Stimulated activated naive CD8-positive, alpha-beta T cell treated with anti-CD3 and anti-CD28 coated beads, Interleukin-15, amount 100 ng/mL, for 72 hours (primary cell): Measurements from ENCODE around the gene EYA4.
A peak's percentile ranks its signal among the peaks of the same experiment; 100 is the strongest.

ENCODE experiments used
- ATAC-seq: fragments of 150-1000 bp; cut with Tn5 transposase; 2 replicates; pipeline ENCODE4 v1.10.0; 2021; ENCODE audit warnings: mild to moderate bottlenecking, moderate library complexity
- DNase-seq, 2 donors: peaks; one replicate each; pipeline ENCODE4 v3.0.0; 2021 to 2022
- H3K27ac Mint-ChIP-seq, 2 donors: one replicate each; pipeline ENCODE4 v1.8.0; 2022; ENCODE audit warnings: mild to moderate bottlenecking in 2 of 2, mixed read lengths in 2 of 2, moderate library complexity in 2 of 2
- H3K27me3 Mint-ChIP-seq: one replicate; pipeline ENCODE4 v1.8.0; 2022; ENCODE audit warnings: mixed read lengths
- H3K4me1 Mint-ChIP-seq: one replicate; pipeline ENCODE4 v1.8.0; 2022; ENCODE audit warnings: mild to moderate bottlenecking, mixed read lengths
- H3K4me3 Mint-ChIP-seq, 2 donors: one replicate each; pipeline ENCODE4 v1.8.0; 2022; ENCODE audit warnings: mild to moderate bottlenecking in 2 of 2, mixed read lengths in 2 of 2, moderate library complexity in 1 of 2
- H3K9me3 Mint-ChIP-seq, 2 donors: one replicate each; pipeline ENCODE4 v1.8.0; 2022; ENCODE audit warnings: mixed read lengths in 2 of 2

The EYA4 gene

GRCh38 chr6:133348846-133349245 is 107.7 kb downstream of the EYA4 start:
- Mint-ChIP-seq H3K4me3 (no peak overlapping the region), H3K27ac (no peak overlapping the region), H3K9me3 (no peaks in the 10 kb centered on the region), H3K4me1 (no peaks in the 10 kb centered on the region), H3K27me3 (no peaks in the 10 kb centered on the region)
- DNase-seq (no peak), ATAC-seq (no peak)

GRCh38 chr6:133350928-133351327 is 109.8 kb downstream of the EYA4 start:
- no peak overlapping the region for H3K27ac Mint-ChIP-seq
- ATAC-seq (no peak), DNase-seq (no peak)
- no peak overlapping the region for H3K4me3 Mint-ChIP-seq
- H3K27me3 Mint-ChIP-seq = no peaks in the 10 kb centered on the region
- no peaks in the 10 kb centered on the region for H3K4me1 Mint-ChIP-seq
- no peaks in the 10 kb centered on the region for H3K9me3 Mint-ChIP-seq

GRCh38 chr6:133352046-133352445 is 110.9 kb downstream of the EYA4 start:
- DNase-seq = no peak
- no peaks in the 10 kb centered on the region for H3K27me3 Mint-ChIP-seq
- no peak overlapping the region for H3K27ac Mint-ChIP-seq
- H3K9me3 Mint-ChIP-seq = no peaks in the 10 kb centered on the region
- H3K4me3 Mint-ChIP-seq = no peak overlapping the region
- ATAC-seq = no peak
- no peaks in the 10 kb centered on the region for H3K4me1 Mint-ChIP-seq

GRCh38 chr6:133353061-133353460 is 111.9 kb downstream of the EYA4 start:
- Mint-ChIP-seq H3K4me1 (no peaks in the 10 kb centered on the region), H3K4me3 (no peak overlapping the region), H3K27me3 (no peaks in the 10 kb centered on the region), H3K9me3 (no peaks in the 10 kb centered on the region), H3K27ac (no peak overlapping the region)
- no peak for ATAC-seq
- no peak for DNase-seq

- ATAC-seq = no peak
Observed at GRCh38 chr6:133355922-133356321, 114.8 kb downstream of the EYA4 start.

DNA sequence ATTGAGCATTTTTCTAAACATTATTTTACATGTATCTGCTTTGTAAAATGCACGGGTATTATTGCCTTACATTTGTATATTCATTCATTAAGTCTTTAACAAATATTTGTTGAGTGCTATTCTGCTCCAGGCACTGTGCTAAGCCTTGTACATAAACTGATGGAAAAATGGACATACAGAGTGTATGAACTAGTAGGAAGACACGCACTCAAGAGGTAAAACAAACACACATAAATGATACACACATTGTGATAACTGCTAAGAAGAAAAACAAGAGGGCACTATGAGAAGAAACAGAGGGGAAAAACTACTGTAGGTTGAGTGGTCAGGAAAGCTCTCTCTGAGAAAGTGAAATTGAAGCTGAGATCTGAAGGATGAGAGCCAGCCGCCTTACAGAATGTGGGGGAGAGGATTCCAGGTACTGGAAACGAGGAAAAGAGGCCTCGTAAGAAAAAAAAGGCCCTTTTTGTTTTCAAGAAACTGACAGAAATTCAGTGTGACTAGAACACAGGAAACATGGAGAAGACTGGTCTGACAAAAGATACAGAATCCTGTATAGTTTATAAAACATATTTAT is 117.5 kb downstream of the EYA4 start:
- no peak for ATAC-seq
- no peak overlapping the region for H3K4me3 Mint-ChIP-seq

More at GRCh38 chr6:133355922-133356321, 114.8 kb downstream of the EYA4 start:
- H3K27me3 Mint-ChIP-seq = no peaks in the 10 kb centered on the region
- H3K4me1 Mint-ChIP-seq = no peaks in the 10 kb centered on the region
- H3K4me3 Mint-ChIP-seq = no peak overlapping the region
- no peaks in the 10 kb centered on the region for H3K9me3 Mint-ChIP-seq
- peak overlapping the region in 1 of 2 donors; percentile 23 for H3K27ac Mint-ChIP-seq
- no peak for DNase-seq

DNA sequence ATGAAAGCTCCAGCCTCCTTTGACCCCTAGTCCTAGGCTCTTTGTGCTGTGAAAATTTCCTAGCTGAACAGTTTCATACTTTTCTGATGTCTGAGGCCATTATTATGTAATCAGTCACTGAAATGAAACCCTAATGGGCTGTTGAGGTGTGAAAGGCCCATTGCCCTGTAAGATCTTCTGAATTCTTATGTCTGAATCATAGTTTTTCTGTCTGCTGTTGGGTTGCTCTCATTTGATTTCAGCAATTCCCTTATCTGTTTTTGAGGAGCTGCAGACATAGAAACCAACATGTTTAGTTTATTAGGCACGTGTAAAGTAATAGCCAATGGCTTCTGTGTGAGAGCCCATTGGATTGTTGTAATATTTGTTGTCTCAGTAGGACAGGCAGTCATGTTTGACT is 118.1 kb downstream of the EYA4 start:
- no peak for ATAC-seq
- no peak overlapping the region for H3K27ac Mint-ChIP-seq
- H3K4me1 Mint-ChIP-seq = no peaks in the 10 kb centered on the region
- H3K9me3 Mint-ChIP-seq = no peaks in the 10 kb centered on the region
- no peak for DNase-seq
- H3K27me3 Mint-ChIP-seq = no peaks in the 10 kb centered on the region
- no peak overlapping the region for H3K4me3 Mint-ChIP-seq

More for the DNA sequence above, 117.5 kb downstream of the EYA4 start:
- no peaks in the 10 kb centered on the region for H3K9me3 Mint-ChIP-seq
- DNase-seq = no peak
- H3K4me1 Mint-ChIP-seq = no peaks in the 10 kb centered on the region
- no peaks in the 10 kb centered on the region for H3K27me3 Mint-ChIP-seq
- no peak overlapping the region for H3K27ac Mint-ChIP-seq

GRCh38 chr6:133359760-133360159 is 118.6 kb downstream of the EYA4 start:
- no peaks in the 10 kb centered on the region for H3K4me1 Mint-ChIP-seq
- H3K27me3 Mint-ChIP-seq = no peaks in the 10 kb centered on the region
- no peak for DNase-seq
- H3K27ac Mint-ChIP-seq = no peak overlapping the region
- no peak for ATAC-seq
- no peaks in the 10 kb centered on the region for H3K9me3 Mint-ChIP-seq
- H3K4me3 Mint-ChIP-seq = no peak overlapping the region

DNA sequence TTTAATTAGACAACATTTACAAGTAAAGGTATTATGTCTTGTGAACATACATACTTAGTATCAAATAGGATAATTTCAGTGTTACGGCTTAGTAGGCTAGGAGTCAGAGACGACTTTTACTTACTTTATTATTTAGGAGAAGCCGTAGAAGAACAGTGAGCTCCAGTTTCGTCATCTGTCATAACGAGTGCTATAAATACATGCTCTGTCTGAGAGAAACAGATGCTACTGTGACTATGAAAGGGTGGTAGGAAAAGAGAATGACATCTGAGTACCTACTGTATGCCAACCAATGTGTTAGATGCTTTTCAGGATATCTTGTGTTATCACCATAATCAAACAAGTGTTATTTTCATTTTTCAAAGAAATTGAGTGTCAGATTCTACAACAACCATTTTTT is 119.0 kb downstream of the EYA4 start:
- Mint-ChIP-seq H3K9me3 (no peaks in the 10 kb centered on the region), H3K27me3 (no peaks in the 10 kb centered on the region), H3K4me1 (no peaks in the 10 kb centered on the region), H3K4me3 (no peak overlapping the region), H3K27ac (no peak overlapping the region)
- DNase-seq = no peak
- no peak for ATAC-seq

DNA sequence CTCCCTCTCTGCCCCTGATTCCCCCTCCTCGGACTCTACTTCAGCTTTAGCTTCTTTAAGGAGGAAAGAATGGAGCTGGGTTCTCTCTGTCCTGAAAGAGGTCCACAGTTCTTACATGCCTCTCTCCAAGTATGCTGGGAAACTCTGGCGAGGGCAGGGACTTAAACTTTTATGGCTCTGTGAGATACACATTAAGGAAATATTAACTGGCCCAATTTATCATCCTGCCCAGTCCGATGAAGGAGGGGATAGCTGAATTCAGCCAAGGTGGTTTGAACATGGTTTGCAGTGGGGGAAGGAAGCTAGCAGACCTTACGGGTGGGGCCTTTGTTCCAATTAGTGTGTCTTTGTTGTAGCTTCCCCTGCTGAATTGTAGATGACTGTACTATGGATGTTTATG is 121.7 kb downstream of the EYA4 start:
- Mint-ChIP-seq H3K4me1 (no peaks in the 10 kb centered on the region), H3K27me3 (no peaks in the 10 kb centered on the region), H3K27ac (no peak overlapping the region), H3K4me3 (no peak overlapping the region), H3K9me3 (no peaks in the 10 kb centered on the region)
- no peak for ATAC-seq
- DNase-seq = no peak

- ATAC-seq (no peak), DNase-seq (no peak)
- H3K4me3 Mint-ChIP-seq = no peak overlapping the region
- no peak overlapping the region for H3K27ac Mint-ChIP-seq
- no peaks in the 10 kb centered on the region for H3K4me1 Mint-ChIP-seq
- no peaks in the 10 kb centered on the region for H3K27me3 Mint-ChIP-seq
- no peaks in the 10 kb centered on the region for H3K9me3 Mint-ChIP-seq
Observed at GRCh38 chr6:133368664-133369063, 127.5 kb downstream of the EYA4 start.

DNA sequence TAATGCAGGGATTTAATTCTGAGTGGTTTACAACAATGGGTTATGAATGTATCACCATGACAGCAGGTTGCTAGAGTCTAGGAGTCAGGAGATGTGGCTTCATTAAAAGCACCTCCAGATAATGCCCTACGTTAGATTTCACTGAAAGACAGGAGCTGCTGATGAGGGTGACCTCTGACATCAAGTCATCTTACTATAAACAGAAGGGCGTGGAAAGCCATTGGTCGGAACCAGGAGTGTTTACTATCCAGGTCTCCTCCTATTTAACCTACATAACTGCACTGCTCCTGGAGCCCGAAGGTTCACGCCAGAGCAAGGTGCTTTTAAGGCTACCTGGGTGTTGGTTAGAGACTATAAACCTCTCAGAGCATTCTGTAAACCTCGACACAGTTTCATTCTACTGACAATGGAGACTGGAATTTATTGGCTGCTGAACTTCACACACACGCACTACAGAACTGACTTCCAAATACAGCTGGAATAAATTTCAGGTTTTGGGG is 128.7 kb downstream of the EYA4 start:
- no peaks in the 10 kb centered on the region for H3K9me3 Mint-ChIP-seq
- ATAC-seq = no peak
- H3K27ac Mint-ChIP-seq = no peak overlapping the region
- H3K4me1 Mint-ChIP-seq = no peaks in the 10 kb centered on the region
- no peak for DNase-seq
- H3K27me3 Mint-ChIP-seq = no peaks in the 10 kb centered on the region
- no peak overlapping the region for H3K4me3 Mint-ChIP-seq

- Mint-ChIP-seq H3K4me1 (no peaks in the 10 kb centered on the region), H3K4me3 (no peak overlapping the region), H3K27me3 (peaks cover 17% of the 10 kb centered on the region), H3K27ac (no peak overlapping the region), H3K9me3 (no peaks in the 10 kb centered on the region)
- no peak for ATAC-seq
- DNase-seq = no peak
Observed at GRCh38 chr6:133376743-133377142, 135.6 kb downstream of the EYA4 start.

GRCh38 chr6:133377219-133377618 is 136.1 kb downstream of the EYA4 start:
- no peaks in the 10 kb centered on the region for H3K4me1 Mint-ChIP-seq
- H3K4me3 Mint-ChIP-seq = no peak overlapping the region
- H3K27ac Mint-ChIP-seq = no peak overlapping the region
- no peaks in the 10 kb centered on the region for H3K9me3 Mint-ChIP-seq
- DNase-seq (no peak), ATAC-seq (no peak)
- H3K27me3 Mint-ChIP-seq = peaks cover 17% of the 10 kb centered on the region

GRCh38 chr6:133380047-133380446 is 138.9 kb downstream of the EYA4 start:
- H3K27ac Mint-ChIP-seq = no peak overlapping the region
- no peaks in the 10 kb centered on the region for H3K9me3 Mint-ChIP-seq
- DNase-seq = no peak
- peaks cover 17% of the 10 kb centered on the region for H3K27me3 Mint-ChIP-seq
- ATAC-seq = no peak
- no peaks in the 10 kb centered on the region for H3K4me1 Mint-ChIP-seq
- no peak overlapping the region for H3K4me3 Mint-ChIP-seq

- H3K9me3 Mint-ChIP-seq = no peaks in the 10 kb centered on the region
- no peak for DNase-seq
- no peaks in the 10 kb centered on the region for H3K4me1 Mint-ChIP-seq
- no peak overlapping the region for H3K27ac Mint-ChIP-seq
- H3K27me3 Mint-ChIP-seq = peaks cover 17% of the 10 kb centered on the region
- no peak overlapping the region for H3K4me3 Mint-ChIP-seq
- no peak for ATAC-seq
Observed at GRCh38 chr6:133380723-133381122, 139.6 kb downstream of the EYA4 start.

GRCh38 chr6:133388731-133389130 is 147.6 kb downstream of the EYA4 start:
- ATAC-seq = no peak
- no peaks in the 10 kb centered on the region for H3K27me3 Mint-ChIP-seq
- no peak overlapping the region for H3K27ac Mint-ChIP-seq
- no peaks in the 10 kb centered on the region for H3K9me3 Mint-ChIP-seq
- H3K4me1 Mint-ChIP-seq = no peaks in the 10 kb centered on the region
- no peak overlapping the region for H3K4me3 Mint-ChIP-seq
- no peak for DNase-seq
